HG03575 (cell line): Measurements from ENCODE around the gene TRPV4.

Source experiments
- ATAC-seq: cut with Tn5 transposase; IDR thresholded peaks from one replicate; pipeline ENCODE4 v1.9.1; 2021; ENCODE audit not compliant: unreplicated experiment, insufficient number of reproducible peaks, low FRiP score; ENCODE audit errors: extremely low read depth

TRPV4 gene

DNA sequence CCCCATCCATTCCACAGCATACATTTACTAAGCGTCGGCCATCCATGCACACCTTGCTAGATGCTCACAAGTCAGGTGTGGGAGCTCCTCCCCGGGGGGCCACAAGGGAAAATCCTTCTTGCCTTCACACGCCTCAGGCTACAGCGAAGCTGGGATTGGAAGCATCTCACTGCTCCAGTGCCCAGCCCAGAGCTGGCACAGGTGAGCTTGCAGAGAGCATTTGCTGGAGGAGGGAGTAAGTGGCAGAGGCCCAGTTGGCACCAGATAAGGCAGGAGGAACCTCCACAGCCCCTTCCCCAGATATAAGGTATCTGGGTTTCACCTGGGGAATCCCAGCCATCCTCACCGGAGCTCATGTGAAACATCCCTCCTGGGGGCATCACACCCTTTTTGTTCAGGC, 1.8 kb downstream of the TRPV4 start:
- no peak for ATAC-seq

DNA sequence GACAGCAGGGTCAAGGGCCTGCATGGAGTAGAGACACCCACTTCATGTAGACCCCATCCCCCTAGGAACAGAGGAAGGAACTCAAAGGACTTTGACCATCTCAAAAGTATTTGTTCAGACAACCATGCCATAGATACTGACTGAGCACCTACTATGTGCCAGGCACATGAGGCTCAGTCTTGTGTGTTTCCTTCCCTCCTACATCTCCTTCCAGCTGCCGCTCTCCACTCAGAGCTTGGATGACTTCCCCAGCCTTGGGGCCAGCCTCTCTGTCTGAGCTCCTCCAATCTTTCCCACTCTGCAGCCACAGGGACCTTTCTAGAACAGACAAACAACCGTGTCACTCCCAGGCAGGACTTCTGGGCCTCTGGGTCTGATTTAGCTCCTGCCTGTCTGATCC, 2.5 kb downstream of the TRPV4 start:
- no peak for ATAC-seq

DNA sequence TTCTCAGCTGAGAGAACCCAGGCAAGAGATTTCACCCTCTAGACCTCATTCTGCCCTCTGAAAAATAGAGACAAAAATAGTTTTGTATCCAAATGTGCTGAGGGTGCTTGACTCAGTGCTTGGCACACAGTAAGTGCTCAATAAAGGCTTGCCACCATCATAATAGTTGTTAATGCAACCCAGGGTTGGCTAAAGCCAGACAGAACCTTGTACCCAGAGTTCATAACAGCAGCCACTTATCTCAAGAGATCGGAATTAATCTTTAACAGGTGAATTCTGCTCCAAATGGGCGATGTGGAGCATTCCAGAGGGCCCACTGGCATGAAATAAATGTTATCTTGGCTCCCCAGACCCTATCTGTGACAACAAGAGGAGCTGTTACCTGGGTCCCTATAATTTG, 2.9 kb downstream of the TRPV4 start:
- no peak for ATAC-seq

DNA sequence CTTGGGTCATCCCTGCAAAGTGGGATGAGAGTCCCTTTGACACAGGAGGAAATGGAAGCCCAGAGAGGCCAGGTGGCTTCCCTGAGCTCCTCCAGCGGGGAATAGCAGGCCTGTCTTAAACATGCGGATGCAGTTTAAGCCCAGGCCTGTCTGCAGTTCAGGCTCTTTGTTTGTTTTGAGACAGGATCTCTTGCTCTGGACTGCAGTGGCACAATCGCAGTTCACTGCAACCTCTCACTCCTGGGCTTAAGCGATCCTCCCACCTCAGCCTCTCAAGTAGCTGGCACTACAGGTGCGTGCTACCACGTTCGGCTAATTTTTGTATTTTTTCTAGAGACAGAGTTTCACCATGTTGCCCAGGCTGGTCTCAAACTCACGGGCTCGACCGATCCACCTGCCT, 3.5 kb downstream of the TRPV4 start:
- ATAC-seq: no peak

DNA sequence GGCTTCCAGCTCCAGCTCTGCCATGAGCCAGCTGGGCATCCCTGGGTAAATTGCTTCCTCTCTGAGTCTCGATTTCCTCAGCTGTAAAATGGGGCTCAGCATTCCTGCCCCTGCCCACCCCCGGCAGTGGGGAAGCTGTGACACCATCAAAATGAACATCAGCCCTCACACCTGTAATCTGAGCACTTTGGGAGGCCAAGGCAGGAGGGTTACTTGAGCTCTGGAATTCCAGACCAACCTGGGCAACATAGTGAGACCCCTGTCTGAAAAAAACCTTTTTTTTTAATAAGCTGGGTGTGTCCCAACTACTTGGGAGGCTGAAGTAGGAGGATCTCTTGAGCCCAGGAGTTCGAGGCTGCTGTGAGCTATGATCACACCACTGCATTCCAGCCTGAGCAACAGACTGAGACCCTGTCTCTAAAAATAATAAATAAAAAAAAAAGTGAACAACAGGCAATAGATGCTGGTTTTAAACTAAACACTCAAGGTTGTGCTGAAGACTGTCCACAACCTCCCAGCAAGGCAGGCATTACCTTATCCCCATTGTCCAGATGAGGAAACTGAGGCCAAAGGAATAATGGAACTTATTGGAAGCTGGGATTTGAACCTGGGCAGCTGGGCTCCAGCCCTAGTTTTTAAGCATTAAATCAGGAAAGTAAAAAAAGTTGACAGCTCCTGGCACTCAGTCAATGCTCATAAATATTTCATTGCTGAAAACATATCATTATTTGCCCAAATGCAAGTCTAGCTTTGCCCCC, 4.3 kb downstream of the TRPV4 start:
- ATAC-seq: no peak

DNA sequence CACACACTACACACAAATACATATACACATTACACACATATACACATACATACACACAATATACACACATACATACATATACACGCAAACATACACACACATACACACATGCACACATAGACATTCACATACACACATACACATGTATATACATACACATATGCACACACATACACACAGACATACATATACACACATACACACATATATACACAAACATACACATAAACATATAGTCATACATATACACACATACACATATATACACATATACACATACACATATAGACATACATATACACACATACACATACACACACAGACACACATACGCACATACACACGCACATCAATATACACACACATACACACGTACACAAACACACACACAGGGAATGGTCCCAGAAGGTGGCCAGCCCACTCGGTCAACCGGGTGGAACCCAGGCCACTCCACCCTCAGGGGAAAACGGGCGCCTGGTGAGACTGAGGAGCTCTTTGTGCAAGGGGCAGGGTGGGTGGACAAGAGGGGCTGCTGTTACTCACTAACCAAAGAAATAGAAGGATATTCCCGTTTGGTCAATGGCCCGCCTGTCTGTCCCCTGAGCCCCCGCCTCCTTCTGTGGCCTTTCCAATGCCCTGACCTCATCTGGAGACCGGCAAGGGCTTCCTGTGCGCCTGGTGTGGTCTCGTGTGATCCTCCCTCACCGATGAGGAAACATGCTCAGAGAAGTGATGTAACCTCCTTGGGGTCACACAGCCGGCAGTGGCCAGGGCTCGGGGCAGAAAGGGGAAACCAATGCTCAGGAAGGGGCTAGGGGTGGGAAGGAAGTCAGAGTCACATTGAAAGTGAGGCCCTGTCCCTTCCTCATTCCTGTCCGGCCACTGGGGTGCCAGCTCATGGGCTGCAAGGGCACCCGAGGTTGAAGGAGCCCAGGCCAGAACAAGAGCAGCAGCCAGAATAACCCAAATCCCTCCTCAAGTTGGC, 5.3 kb downstream of the TRPV4 start:
- no peak for ATAC-seq

DNA sequence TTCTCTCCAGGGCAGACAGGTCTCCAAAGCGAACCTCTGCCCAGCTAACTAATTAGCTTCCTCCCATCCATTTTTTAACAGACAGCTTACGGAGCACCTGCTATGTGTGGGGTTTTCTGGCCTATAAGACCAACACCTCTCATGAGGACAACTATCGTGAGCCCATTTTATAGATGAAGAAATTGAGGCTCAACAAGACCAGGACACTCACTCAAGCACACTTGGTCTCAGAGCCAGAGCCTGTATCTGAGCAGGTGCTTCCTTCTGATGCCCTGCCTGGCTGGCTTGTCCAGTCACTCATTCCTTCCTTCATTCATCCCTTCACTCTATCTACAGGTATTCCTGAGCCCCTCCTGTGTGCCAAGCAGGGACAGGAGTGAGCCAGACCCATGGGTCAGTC, 6.1 kb downstream of the TRPV4 start:
- ATAC-seq: no peak

DNA sequence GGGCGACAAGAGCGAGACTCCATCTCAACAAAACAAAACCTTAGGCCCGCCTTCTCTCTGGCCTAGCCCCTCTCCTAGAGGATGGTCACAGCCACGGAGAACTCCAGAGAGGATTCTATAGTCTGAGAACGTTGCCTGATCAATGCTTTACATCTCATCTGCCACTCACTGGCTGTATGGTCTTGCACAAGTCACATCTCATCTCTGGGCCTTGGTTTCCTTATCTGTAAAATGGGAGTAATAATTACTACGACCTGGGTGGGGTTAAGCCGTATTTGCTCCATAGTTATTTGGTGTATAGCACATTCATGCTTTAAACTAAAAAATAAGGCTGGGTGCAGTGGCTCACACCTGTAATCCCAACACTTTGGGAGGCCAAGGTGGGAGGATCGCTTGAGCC, 8.5 kb downstream of the TRPV4 start:
- no peak for ATAC-seq

DNA sequence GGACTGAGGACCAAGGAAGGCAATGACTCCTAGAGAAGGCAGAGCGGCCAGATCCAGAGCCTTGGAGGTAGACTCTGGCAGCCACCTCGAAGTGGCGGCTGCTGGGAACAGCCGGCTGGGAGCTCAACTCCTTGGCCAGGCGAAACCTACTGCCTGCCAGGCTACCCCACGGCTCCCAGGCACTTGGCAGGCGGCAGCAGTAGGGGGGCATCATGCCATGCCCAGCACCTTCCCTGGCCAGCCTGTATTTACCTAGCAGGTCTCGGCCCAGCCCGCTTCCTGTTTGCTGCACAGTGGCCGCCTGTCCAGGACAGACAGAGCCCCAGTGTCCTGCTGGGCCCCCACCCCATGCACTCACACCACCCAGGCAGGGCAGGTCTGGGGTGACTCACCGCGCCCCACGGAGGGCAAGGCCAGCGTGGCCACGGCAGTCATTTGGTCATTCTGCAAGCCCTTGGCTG, 10.2 kb downstream of the TRPV4 start:
- ATAC-seq: no peak

DNA sequence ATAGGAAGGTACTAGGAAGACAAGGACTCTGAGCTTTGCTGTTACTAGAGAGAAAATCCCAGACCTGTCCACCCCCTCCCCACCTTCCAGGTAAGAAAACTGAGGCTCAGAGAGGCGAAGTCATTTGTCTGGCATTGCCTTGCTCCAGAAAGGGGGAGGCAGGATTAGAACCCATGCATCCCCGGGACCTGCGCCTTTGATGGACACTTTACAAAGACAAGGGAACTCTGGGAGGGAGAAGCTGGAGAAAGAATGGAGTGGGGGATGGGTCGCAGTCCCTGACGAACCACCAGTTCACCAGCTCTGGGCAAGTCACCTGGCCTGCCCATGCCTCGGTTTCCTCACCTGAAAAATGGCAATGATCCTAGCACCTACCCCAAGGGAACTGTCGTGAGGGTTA, 10.8 kb downstream of the TRPV4 start:
- ATAC-seq: no peak

DNA sequence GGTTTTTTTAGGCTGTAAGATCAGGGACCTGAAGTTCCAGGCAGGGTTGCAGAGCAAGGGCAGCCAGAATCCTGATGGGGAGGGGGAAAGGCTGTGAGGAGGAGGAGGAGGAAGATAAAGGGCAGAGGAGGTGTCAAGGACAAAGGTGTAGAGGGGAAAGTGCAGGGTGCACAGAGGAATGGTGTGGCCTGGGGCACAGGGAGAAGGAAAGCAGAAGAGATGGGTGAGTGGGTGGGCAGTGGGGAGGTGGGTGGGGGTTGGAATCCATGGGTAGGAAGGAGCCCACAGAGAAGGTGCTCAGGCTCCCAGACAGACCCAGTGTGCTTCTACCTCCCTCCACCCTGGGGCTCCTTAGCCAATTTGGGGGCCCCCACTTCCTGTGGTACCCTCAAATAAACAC, 11.2 kb downstream of the TRPV4 start:
- ATAC-seq: no peak

DNA sequence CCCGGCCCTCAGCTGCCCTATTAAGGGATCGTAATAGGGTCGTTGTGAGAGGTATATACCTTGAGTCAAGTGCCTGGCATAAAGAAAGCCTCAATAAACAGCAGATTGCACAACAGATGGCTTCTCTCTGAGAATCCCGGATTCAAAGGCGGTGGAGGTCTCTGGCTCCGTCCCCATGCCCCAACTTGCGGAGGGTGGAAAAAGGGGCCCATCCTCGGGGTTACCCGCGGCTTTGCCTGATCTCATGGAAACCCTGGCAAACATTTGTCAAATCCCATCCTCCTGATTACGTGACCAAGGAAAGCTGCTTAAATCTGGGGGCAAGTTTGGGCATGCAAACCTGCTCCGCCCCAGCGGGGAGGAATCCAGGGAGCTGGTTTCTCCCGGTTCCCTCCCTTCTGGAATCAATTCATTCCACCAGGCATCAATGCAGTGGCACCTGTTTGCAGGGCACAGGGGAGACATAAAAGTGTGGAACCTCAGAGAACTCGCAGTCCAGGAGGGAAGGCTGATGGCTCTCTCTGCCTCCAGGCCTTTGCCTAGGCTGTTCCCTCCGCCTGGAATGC, 12.3 kb downstream of the TRPV4 start:
- no peak for ATAC-seq

DNA sequence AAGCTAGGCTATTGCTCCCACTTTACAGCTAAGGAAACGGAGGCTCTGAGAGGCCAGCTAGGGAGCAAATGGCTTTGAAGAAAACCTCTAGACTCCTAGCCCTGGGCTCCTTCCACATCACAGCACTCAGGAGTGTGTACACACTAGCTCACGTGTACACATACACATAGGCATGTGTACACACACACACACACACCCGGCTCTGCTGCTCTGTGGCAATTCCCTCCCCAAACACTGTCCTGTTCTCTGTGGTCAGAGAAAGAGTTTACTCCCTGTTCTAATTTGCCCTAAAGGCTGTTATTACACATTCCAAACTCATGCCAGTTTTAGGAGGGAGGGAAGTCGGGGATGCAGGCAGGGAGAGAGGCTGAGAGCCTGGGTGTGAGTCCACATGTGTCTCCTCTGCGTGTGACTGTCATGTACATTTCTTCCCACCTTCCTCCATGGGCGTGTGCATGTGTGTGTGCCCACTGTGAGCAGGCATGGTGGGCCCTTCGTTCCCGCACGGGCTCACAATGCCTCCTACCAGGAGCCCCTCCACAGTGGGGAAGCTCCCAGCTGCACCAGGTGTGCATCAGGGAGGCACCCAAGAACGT, 14.2 kb downstream of the TRPV4 start:
- ATAC-seq: no peak

DNA sequence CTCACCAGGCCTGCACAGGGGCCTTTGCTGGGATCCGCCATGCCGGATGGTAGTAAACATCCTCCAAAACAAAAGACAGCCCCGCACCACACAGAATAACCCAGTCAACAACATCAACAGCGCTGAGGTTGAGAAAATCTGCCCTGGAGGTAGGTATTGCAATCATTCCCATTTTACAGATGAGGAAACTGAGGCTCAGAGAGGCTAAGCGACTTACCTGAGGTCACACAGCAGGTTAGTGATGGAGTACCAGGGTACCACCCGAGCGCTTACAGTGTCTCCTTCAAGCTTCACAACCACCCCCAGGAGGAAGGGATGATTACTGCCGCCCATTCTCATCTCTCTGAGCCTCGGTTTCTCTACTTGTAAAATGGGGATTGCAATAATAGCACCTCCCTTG, 14.9 kb downstream of the TRPV4 start:
- ATAC-seq: no peak

DNA sequence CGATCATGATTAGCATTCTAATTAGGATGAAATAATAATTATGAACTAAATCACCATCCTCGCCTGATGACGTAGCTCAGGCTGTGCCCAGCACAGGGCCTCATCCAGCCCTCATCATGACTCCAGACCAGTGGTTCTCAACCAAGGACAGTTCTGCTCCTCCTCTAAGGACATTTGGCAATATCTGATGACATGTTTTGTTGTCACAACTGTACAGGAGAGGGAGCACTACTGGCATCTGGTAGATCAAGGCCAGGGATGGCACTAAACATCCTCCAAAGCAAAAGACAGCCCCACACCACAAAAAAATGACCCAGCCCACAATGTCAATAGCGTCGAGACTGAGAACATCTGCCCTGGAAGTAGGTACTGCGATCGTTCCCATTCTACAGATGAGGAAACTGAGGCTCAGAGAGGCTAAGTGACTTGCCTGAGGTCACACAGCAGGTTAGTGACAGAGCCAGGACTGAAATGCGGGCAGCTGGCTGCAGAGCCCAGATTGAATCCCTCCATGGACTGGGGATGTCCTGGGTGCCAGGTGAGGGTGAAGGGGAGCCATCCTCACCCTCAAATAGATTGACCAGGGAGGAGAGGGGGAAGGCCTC, 15.5 kb downstream of the TRPV4 start:
- no peak for ATAC-seq

DNA sequence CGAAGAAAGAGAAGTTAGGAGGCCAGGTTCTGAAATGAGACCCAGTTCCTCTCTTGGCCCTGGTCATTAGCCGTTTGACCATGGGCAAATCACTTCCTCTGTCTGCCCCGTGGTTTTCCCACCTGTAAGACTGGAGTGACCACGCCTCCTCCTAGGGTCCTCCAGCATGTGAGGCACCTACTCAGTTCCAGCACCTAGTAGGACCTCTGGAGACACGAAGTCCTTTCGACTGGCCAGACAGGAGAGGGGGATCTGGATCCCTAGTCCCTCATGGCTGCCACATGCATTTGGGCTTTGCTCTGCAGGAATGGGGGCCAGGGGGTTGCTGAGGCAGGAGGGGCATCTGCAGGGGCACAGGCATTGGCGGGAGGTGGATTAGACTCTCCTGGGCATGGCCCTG, 16.3 kb downstream of the TRPV4 start:
- no peak for ATAC-seq

DNA sequence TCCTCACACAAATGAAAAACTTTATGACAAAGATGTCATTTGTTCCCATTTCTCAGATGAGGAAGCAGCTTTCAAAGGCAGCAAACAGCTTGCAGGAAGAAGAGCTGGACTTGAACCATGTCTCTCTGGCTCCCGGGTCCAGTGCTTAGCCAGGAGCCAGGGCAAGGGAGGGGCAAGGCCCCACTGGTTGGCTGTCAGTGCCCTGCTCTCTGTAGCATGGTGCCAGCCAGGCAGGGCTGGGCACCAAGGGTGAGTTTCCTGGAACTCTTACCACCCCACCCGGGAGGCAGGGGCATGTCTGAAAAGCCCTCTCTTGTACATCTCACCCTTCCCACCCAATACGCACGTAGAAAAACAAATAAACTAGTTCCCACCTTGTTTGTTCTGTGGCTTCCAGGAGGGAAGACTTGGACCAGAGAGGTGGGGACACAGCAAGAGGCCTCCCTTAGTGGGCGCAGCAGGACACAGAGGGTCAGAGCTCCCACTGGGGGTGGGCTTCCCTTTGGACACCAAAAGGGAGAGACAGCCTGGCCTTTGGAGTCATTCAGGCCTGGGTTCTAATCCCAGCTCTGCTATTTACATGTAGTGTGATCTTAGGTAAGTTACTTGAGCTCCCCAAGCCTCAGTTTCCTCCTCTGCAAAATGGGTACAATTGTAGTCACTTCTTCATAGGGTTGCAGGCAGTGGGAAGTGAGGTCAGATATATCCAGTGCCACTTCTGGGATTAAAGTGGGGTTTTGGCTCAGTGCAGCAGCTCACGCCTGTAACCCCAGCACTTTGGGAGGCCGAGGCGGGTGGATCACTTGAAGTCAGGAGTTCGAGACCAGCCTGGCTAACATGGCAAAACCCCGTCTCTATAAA, 17.2 kb downstream of the TRPV4 start:
- no peak for ATAC-seq

DNA sequence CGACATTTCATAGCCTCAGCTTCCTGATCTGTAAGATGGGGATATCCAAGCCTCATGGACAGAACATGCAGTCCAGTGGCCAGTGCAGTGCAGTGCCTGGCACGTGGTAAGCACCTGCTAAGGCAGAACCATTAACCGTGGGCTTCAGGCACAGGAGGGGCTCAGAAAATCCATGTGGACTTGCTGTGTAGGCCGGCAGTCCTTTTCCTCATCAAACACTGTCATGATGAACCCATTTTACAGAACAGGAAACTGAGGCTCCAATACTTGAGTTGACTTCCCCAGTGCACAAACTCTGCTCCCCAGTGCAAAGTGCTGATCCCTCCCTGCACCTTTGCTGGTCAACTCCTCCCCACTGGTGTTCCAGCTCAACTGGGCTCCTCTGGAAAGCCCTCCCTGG, 18.0 kb downstream of the TRPV4 start:
- no peak for ATAC-seq
